Measurements from ENCODE around the gene EXOC4.

Gene EXOC4

GRCh38 chr7:133482599-133482998 is 229.7 kb downstream of the EXOC4 start:
- no peaks in the 10 kb centered on the region for H3K4me1 ChIP-seq (ENCODE audit: control insufficient read depth, insufficient read depth, low read length)
- no peaks in the 10 kb centered on the region for H3K9me3 ChIP-seq (ENCODE audit: control insufficient read depth, insufficient read depth, low read depth, low read length)
- no peak overlapping the region for H3K9ac ChIP-seq (ENCODE audit: low read length)
- no peak overlapping the region for H3K27ac ChIP-seq (ENCODE audit: low read depth, low read length)
- no peaks in the 10 kb centered on the region for H3K27me3 ChIP-seq (ENCODE audit: control insufficient read depth, insufficient read depth, low read length)
- peaks cover 6% of the 10 kb centered on the region; the same call in 1 of the 2 replicates for H3K36me3 ChIP-seq (ENCODE audit: control insufficient read depth, insufficient read depth, low read length)
- no peak overlapping the region for H3K4me3 ChIP-seq (ENCODE audit: low read depth, low read length)

GRCh38 chr7:133484086-133484485 is 231.2 kb downstream of the EXOC4 start:
- Histone ChIP-seq H3K4me1 (ENCODE audit: control insufficient read depth, insufficient read depth, low read length) (no peaks in the 10 kb centered on the region), H3K9me3 (ENCODE audit: control insufficient read depth, insufficient read depth, low read depth, low read length) (no peaks in the 10 kb centered on the region), H3K4me3 (ENCODE audit: low read depth, low read length) (no peak overlapping the region), H3K9ac (ENCODE audit: low read length) (no peak overlapping the region), H3K36me3 (ENCODE audit: control insufficient read depth, insufficient read depth, low read length) (peaks cover 6% of the 10 kb centered on the region; the same call in 1 of the 2 replicates), H3K27me3 (ENCODE audit: control insufficient read depth, insufficient read depth, low read length) (no peaks in the 10 kb centered on the region), H3K27ac (ENCODE audit: low read depth, low read length) (no peak overlapping the region)

DNA sequence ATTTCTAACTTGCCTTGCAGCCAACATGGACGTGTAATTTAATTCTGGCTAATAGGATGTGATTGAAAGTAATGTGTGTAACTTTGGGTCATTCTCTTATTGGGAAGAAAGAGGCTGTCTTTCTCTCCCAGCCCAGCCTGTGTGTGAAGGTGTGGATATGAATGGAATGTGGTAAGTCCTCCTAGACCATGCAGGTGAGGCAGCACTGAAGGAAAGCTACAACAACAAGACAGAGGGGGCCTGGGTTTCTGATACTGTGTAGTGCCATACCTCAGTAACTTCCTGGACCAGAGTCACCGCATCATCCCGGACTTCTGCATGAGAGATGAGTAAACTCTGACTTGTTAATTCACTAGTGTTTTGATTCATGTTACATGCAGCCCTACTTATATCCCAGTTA is 237.0 kb downstream of the EXOC4 start:
- H3K4me1 ChIP-seq (ENCODE audit: control insufficient read depth, insufficient read depth, low read length) = no peaks in the 10 kb centered on the region

GRCh38 chr7:133491201-133491691 is 238.4 kb downstream of the EXOC4 start:
- Histone ChIP-seq H3K4me3 (ENCODE audit: low read depth, low read length) (no peak overlapping the region), H3K9me3 (ENCODE audit: control insufficient read depth, insufficient read depth, low read depth, low read length) (no peaks in the 10 kb centered on the region), H3K27ac (ENCODE audit: low read depth, low read length) (no peak overlapping the region), H3K36me3 (ENCODE audit: control insufficient read depth, insufficient read depth, low read length) (no peaks in the 10 kb centered on the region), H3K27me3 (ENCODE audit: control insufficient read depth, insufficient read depth, low read length) (no peaks in the 10 kb centered on the region), H3K9ac (ENCODE audit: low read length) (no peak overlapping the region), H3K4me1 (ENCODE audit: control insufficient read depth, insufficient read depth, low read length) (no peaks in the 10 kb centered on the region)

More for the DNA sequence above, 237.0 kb downstream of the EXOC4 start:
- no peak overlapping the region for H3K27ac ChIP-seq (ENCODE audit: low read depth, low read length)
- no peaks in the 10 kb centered on the region for H3K9me3 ChIP-seq (ENCODE audit: control insufficient read depth, insufficient read depth, low read depth, low read length)
- H3K27me3 ChIP-seq (ENCODE audit: control insufficient read depth, insufficient read depth, low read length) = no peaks in the 10 kb centered on the region
- no peaks in the 10 kb centered on the region for H3K36me3 ChIP-seq (ENCODE audit: control insufficient read depth, insufficient read depth, low read length)
- no peak overlapping the region for H3K4me3 ChIP-seq (ENCODE audit: low read depth, low read length)
- H3K9ac ChIP-seq (ENCODE audit: low read length) = no peak overlapping the region

GRCh38 chr7:133491846-133492652 is 239.2 kb downstream of the EXOC4 start:
- Histone ChIP-seq H3K9me3 (ENCODE audit: control insufficient read depth, insufficient read depth, low read depth, low read length) (no peaks in the 10 kb centered on the region), H3K9ac (ENCODE audit: low read length) (no peak overlapping the region), H3K36me3 (ENCODE audit: control insufficient read depth, insufficient read depth, low read length) (no peaks in the 10 kb centered on the region), H3K4me1 (ENCODE audit: control insufficient read depth, insufficient read depth, low read length) (no peaks in the 10 kb centered on the region), H3K4me3 (ENCODE audit: low read depth, low read length) (no peak overlapping the region), H3K27ac (ENCODE audit: low read depth, low read length) (no peak overlapping the region), H3K27me3 (ENCODE audit: control insufficient read depth, insufficient read depth, low read length) (no peaks in the 10 kb centered on the region)

DNA sequence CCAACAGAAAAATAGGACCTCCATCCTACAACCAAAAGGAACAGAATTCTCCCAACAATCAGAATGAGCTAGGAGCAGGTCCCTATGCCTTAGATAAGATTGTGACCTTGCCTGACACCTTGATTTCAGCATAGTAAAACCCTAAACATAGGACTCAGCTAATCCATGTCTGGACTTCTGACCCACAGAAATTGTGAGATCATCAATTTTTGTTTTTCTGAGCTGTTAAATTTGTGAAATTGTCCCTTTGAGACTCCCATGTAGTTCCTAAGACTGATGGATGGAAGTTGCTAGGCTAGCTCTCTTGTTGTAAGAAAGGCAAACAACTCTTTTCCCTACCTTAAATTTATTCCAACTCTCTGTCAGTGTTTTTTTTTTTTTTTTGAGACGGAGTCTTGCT is 244.2 kb downstream of the EXOC4 start:
- no peak overlapping the region for H3K9ac ChIP-seq (ENCODE audit: low read length)
- H3K27me3 ChIP-seq (ENCODE audit: control insufficient read depth, insufficient read depth, low read length) = no peaks in the 10 kb centered on the region
- no peak overlapping the region for H3K27ac ChIP-seq (ENCODE audit: low read depth, low read length)
- no peaks in the 10 kb centered on the region for H3K4me1 ChIP-seq (ENCODE audit: control insufficient read depth, insufficient read depth, low read length)
- H3K9me3 ChIP-seq (ENCODE audit: control insufficient read depth, insufficient read depth, low read depth, low read length) = no peaks in the 10 kb centered on the region
- H3K4me3 ChIP-seq (ENCODE audit: low read depth, low read length) = no peak overlapping the region
- H3K36me3 ChIP-seq (ENCODE audit: control insufficient read depth, insufficient read depth, low read length) = no peaks in the 10 kb centered on the region

GRCh38 chr7:133501771-133502170 is 248.9 kb downstream of the EXOC4 start:
- Histone ChIP-seq H3K4me3 (ENCODE audit: low read depth, low read length) (no peak overlapping the region), H3K9ac (ENCODE audit: low read length) (no peak overlapping the region), H3K27ac (ENCODE audit: low read depth, low read length) (no peak overlapping the region)

DNA sequence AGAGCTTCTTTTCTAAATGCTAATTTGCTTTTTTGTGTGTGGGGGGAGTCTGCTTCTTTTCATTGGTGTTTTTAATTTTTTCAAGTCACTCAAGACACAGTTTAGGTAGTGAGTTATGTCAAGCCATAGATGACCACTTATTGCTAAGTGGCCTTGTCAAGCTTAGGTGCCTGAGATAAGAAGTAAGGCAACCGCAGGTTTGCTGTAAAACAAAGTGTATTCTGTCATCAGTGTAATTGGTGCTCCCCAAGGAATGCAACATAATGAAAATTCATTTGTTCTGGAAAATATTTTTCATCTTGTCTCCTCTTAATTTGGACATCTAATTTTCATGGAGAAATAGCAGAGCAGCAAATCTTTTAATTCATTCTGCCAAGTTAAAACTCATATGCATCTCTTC is 249.6 kb downstream of the EXOC4 start:
- H3K4me1 ChIP-seq (ENCODE audit: control insufficient read depth, insufficient read depth, low read length) = no peaks in the 10 kb centered on the region
- H3K9ac ChIP-seq (ENCODE audit: low read length) = no peak overlapping the region
- H3K27ac ChIP-seq (ENCODE audit: low read depth, low read length) = no peak overlapping the region
- H3K9me3 ChIP-seq (ENCODE audit: control insufficient read depth, insufficient read depth, low read depth, low read length) = no peaks in the 10 kb centered on the region
- no peak overlapping the region for H3K4me3 ChIP-seq (ENCODE audit: low read depth, low read length)
- H3K27me3 ChIP-seq (ENCODE audit: control insufficient read depth, insufficient read depth, low read length) = no peaks in the 10 kb centered on the region
- H3K36me3 ChIP-seq (ENCODE audit: control insufficient read depth, insufficient read depth, low read length) = no peaks in the 10 kb centered on the region

More at GRCh38 chr7:133501771-133502170, 248.9 kb downstream of the EXOC4 start:
- Histone ChIP-seq H3K9me3 (ENCODE audit: control insufficient read depth, insufficient read depth, low read depth, low read length) (no peaks in the 10 kb centered on the region), H3K27me3 (ENCODE audit: control insufficient read depth, insufficient read depth, low read length) (no peaks in the 10 kb centered on the region), H3K36me3 (ENCODE audit: control insufficient read depth, insufficient read depth, low read length) (no peaks in the 10 kb centered on the region), H3K4me1 (ENCODE audit: control insufficient read depth, insufficient read depth, low read length) (no peaks in the 10 kb centered on the region)

DNA sequence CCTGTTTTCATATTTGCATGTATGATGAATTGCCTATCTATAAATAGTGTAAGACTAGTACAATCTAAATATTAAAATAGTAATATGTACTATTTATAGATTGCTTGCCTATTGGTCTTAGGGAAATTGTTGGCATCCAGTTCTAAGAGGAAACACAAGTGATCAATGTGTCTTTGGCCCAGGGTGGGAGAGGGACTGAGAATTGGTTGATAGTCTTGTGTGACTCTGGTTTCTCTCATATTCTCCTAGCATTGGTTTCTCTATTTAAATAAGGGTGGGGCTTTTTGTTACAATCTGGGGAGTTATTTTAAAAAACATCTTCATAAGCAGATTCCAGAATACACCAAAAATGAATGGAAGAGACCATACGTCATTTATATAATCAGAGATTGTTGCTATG is 250.1 kb downstream of the EXOC4 start:
- Histone ChIP-seq H3K27ac (ENCODE audit: low read depth, low read length) (no peak overlapping the region), H3K27me3 (ENCODE audit: control insufficient read depth, insufficient read depth, low read length) (no peaks in the 10 kb centered on the region), H3K4me3 (ENCODE audit: low read depth, low read length) (no peak overlapping the region), H3K36me3 (ENCODE audit: control insufficient read depth, insufficient read depth, low read length) (no peaks in the 10 kb centered on the region), H3K4me1 (ENCODE audit: control insufficient read depth, insufficient read depth, low read length) (no peaks in the 10 kb centered on the region), H3K9me3 (ENCODE audit: control insufficient read depth, insufficient read depth, low read depth, low read length) (no peaks in the 10 kb centered on the region), H3K9ac (ENCODE audit: low read length) (no peak overlapping the region)

- Histone ChIP-seq H3K9ac (ENCODE audit: low read length) (no peak overlapping the region), H3K4me1 (ENCODE audit: control insufficient read depth, insufficient read depth, low read length) (peaks cover 7% of the 10 kb centered on the region), H3K27me3 (ENCODE audit: control insufficient read depth, insufficient read depth, low read length) (no peaks in the 10 kb centered on the region), H3K36me3 (ENCODE audit: control insufficient read depth, insufficient read depth, low read length) (no peaks in the 10 kb centered on the region), H3K27ac (ENCODE audit: low read depth, low read length) (no peak overlapping the region), H3K4me3 (ENCODE audit: low read depth, low read length) (no peak overlapping the region), H3K9me3 (ENCODE audit: control insufficient read depth, insufficient read depth, low read depth, low read length) (no peaks in the 10 kb centered on the region)
These were observed 251.9 kb downstream of the EXOC4 start for GRCh38 chr7:133504825-133505224.

- Histone ChIP-seq H3K4me1 (ENCODE audit: control insufficient read depth, insufficient read depth, low read length) (peaks cover 7% of the 10 kb centered on the region), H3K4me3 (ENCODE audit: low read depth, low read length) (no peak overlapping the region), H3K27me3 (ENCODE audit: control insufficient read depth, insufficient read depth, low read length) (no peaks in the 10 kb centered on the region), H3K9ac (ENCODE audit: low read length) (no peak overlapping the region), H3K27ac (ENCODE audit: low read depth, low read length) (no peak overlapping the region), H3K9me3 (ENCODE audit: control insufficient read depth, insufficient read depth, low read depth, low read length) (no peaks in the 10 kb centered on the region), H3K36me3 (ENCODE audit: control insufficient read depth, insufficient read depth, low read length) (no peaks in the 10 kb centered on the region)
These were observed 256.9 kb downstream of the EXOC4 start for GRCh38 chr7:133509822-133510221.

Data from HUES6 (cell line).